GM12891 (cell line): Measurements from ENCODE around the gene CNN3.

Source experiments
- DNase-seq: peaks from one replicate; pipeline ENCODE4 v3.0.0; 2011; ENCODE audit warnings: low spot score; ENCODE audit not compliant: insufficient read length
- FAIRE-seq: peaks from 2 replicates; lab custom pipeline; 2011; peaks lifted over from hg19 to GRCh38; lab: Jason Lieb, UNC
- PAX5 ChIP-seq: IDR thresholded peaks from 2 replicates; pipeline ENCODE4 v1.6.1; 2011; ENCODE audit warnings: low read length, moderate library complexity, mild to moderate bottlenecking; ENCODE audit not compliant: insufficient read depth, severe bottlenecking
- POLR2A ChIP-seq: IDR thresholded peaks from 2 replicates; pipeline ENCODE4 v1.6.1; 2011; ENCODE audit warnings: low read depth, low read length, control low read depth
- POLR2AphosphoS5 ChIP-seq: IDR thresholded peaks from 2 replicates; pipeline ENCODE4 v1.6.1; 2011; ENCODE audit warnings: low read depth, low read length, control low read depth
- POU2F2 ChIP-seq: IDR thresholded peaks from 2 replicates; pipeline ENCODE4 v1.6.1; 2011; ENCODE audit warnings: low read depth, mild to moderate bottlenecking, control low read depth, low read length, moderate library complexity
- SPI1 ChIP-seq: IDR thresholded peaks from 2 replicates; pipeline ENCODE4 v1.6.1; 2011; ENCODE audit warnings: low read depth, low read length, control low read depth
- TAF1 ChIP-seq: IDR thresholded peaks from 2 replicates; pipeline ENCODE4 v1.6.1; 2011; ENCODE audit warnings: low read depth, low read length, control low read depth

The CNN3 gene

DNA sequence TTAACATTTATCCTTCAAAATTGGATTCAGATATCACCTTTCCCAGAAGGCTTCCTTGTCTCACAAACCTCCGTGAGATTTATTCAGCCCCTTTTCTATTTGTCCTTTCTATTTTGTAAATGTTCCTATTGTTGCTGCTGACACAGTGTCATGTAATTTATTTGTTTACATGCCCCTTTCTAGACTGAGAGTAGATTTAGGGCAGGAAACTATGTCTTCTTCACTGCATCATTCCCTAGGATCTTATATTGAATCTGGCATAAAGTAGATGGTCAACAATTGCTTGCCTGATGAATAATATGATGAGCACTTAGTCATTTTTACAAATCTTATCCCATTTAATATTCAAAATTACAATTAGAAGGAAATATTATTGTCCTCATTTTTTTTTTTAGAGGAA, 8.1 kb upstream of the CNN3 start:
- no peak for DNase-seq
- FAIRE-seq = no peak
- TF ChIP-seq POLR2A (no peak), TAF1 (no peak), POLR2AphosphoS5 (no peak), SPI1 (no peak), POU2F2 (no peak), PAX5 (no peak)

DNA sequence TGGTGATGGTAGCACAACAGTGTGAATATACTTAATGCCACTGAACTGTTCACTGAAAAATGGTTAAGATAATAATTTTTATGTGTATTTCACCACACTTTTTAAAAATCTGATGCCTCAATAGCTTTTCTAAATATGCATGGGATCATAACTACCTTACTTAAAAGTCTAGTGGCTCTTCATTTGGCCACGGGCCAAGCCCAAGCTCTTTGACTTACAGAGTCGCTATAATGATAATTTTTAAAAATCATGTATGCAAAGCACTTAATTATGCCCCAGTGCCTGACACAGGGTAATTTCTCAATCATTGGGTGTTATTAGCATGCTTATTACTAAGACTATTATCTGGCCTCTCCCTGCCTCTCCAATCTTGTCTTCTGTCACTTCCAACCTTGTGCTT, 7.6 kb upstream of the CNN3 start:
- no peak for FAIRE-seq
- TF ChIP-seq POU2F2 = no peak
- no peak for TF ChIP-seq POLR2AphosphoS5
- no peak for DNase-seq

DNA sequence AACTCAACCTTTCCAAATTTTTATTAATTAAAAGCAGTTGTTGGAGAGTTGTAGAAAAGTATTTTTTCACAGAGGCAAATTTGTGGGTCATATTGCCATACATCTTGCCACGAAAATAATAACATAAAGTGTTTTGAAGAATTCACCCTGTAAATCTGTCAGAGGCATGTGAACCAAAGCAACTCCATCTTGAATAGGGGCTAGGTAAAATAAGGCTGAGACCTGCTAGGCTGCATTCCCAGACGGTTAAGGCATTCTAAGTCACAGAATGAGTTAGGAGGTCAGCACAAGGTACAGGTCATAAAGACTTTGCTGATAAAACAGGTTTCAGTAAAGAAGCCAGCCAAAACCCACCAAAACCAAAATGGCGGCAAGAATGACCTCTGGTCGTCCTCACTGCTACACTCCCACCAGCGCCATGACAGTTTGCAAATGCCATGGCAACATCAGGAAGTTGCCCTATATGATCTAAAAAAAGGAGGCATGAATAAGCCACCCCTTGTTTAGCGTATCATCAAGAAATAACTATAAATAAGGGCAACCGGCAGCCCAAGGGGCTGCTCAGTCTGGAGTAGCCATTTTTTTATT, 4.4 kb upstream of the CNN3 start:
- FAIRE-seq (no peak), DNase-seq (no peak)
- no peak for TF ChIP-seq POU2F2
- TF ChIP-seq SPI1 = no peak
- TF ChIP-seq TAF1 = no peak
- no peak for TF ChIP-seq PAX5
- no peak for TF ChIP-seq POLR2AphosphoS5

DNA sequence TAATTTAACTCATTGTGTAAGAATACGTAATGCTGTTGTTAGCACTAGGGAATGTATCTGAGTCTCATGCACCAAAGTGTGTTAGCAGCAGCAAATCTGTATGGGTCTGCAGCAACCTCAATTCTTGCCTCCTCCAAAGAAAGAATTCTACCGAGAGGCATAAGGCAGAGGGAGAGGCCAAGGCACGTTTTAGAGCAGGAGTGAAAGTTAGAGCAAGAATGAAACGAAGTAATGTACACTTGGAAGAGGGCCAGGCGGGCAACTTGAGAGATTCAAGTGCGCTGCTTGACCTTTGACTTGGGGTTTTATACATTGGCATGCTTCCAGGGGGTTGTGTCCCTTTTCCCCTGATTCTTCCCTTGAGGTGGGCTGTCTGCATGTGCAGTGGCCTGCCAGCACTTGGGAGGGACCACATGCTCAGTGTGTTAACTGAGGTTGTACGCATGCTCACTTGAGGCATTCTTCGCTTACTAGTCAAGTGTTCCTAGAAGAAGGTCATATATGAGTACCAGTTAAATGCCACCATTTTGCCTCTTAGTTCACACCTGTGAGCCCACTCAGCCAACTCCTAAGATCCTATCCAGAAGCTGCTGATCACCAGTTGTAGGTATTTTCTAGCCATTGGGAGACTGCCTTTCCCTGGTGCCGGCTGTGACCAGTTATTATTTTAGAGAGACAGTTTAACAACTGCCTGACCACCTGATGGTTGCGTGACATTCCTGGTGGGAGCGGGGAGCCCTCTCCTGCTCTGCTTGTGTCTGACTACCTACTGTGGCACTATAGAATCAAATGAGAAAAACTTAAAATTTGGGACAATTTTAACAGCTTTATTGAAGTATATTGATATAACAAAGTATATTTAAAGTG, 2.7 kb upstream of the CNN3 start:
- TF ChIP-seq TAF1 = no peak
- TF ChIP-seq POLR2A = no peak
- TF ChIP-seq PAX5 = no peak
- FAIRE-seq (no peak), DNase-seq (no peak)

DNA sequence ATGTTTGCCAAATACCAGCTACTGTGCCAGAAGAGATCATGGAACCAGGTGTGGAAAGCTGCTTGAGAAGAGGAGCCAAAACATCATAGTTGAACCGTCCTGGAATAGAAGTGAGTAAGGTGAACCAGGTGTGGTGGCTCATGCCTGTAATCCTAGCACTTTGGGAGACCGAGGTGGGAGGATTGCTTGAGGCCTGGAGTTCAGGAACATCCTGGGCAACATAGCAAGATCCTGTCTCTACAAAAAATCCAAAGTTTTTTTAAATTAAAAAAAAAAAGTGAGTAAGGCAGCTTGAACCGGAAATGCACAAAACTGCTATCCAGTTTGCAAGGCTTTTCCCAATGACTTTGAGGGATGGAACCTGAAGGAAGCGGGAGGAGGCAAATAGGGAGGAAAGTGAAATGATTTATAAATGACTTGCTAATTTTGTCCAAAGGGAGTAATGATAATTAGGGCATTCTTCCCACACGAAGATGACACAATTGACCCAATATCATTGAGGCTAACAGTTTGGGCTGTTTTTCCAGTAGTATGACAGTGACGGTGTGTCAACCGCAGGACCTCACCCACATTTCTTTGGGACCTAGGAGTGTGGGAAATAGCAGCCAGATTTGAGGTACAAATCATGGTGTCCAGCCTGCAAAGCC, 1.5 kb upstream of the CNN3 start:
- TF ChIP-seq POU2F2 (no peak), SPI1 (no peak), PAX5 (no peak), POLR2A (no peak)
- FAIRE-seq (no peak), DNase-seq (no peak)

GRCh38 chr1:94927405-94928175, 680 bp upstream of the CNN3 start:
- DNase-seq = no peak
- FAIRE-seq = no peak
- TF ChIP-seq POU2F2 (no peak), TAF1 (no peak), POLR2AphosphoS5 (no peak), SPI1 (no peak), POLR2A (no peak), PAX5 (no peak)

DNA sequence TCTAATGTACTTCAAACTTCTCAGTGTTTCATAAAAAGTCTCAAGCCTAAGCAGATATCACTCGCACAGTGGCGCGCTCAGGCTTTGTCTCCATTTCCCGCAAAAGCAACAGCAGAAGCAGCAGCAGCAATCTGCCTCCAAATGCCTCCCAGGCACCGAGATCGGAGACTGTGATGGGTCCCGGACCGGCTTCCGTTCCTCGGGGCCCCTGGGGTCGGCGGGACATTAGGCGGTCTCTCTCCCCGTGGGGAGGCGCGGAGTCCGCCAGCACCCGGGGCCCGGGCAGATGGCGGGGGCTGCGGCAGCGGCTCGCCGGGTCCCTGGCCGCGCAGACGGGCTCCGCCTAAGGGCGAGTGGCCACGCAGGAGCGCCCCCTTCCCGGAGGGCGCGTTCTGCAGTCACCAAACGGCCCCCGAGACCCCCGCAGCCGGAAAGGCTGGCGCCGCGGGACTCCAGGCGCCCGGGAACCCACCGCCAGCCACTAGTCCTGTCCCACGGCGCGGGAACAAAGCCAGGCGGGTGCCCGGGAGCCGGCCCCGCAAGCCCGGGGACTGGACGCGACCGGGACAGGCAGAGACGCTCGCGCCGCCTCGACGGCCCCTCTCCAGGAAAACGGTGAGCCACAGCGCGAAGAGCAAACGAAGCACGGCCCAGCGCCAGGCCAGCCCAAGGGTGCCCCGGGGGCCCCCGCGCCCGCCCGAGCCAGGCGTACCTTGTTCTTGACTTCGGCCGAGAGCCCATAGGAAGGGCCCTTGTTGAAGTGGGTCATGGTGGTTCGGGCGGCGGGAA, 590 bp downstream of the CNN3 start:
- TF ChIP-seq PAX5 (no peak), POU2F2 (no peak), POLR2A (no peak), POLR2AphosphoS5 (no peak), TAF1 (no peak), SPI1 (no peak)
- DNase-seq (peak; percentile 45), FAIRE-seq (peak; percentile 9)

DNA sequence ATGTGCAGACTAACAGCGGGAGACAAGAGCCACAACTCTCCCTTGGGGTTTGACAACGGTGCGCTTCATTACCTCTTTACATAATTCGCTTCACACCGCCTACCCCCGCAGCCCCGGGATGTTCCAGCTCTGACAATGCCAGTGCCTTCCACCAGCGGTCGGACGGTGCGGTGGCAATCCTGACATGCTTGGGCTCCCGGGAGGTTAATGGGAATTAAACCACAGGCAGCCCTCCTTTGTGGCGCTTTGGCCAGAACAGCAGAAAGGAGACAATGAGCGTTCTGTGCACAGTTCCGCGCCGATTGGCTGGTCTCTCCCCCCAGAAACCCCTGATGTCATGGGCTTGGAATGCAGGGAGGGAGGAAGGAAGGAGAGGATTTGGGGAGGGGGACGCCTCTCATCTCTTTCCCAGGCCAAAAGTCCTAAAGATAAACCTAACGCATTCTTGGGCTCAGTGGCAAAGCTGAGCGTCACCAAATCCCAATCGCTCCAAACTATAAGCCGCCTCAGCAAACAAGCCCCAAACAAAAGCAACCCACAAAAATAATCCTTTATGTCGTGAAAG, 1.3 kb downstream of the CNN3 start:
- FAIRE-seq (peak; percentile 26), DNase-seq (peak; percentile 10)
- no peak for TF ChIP-seq POLR2A
- TF ChIP-seq POLR2AphosphoS5 = no peak
- TF ChIP-seq TAF1 = no peak
- no peak for TF ChIP-seq SPI1
- no peak for TF ChIP-seq POU2F2
- no peak for TF ChIP-seq PAX5

DNA sequence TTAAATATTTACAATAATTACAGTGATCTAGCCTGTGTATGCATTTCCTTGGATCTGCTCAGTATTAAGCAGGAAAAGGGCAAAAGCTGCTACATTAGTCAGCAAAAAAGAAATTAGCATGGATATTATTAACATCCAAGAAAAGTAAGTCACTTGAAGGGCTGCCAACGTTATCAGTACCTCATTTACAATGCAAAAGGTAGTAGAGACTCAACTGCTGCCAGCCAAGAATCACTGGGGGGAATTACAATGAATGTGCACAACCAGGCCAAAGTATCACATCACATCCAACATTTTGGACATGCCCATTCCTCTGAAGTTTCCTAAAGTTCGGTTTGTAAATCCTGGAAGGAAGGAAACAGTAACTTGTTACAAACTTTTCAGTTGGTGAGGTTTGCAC, 1.9 kb downstream of the CNN3 start:
- TF ChIP-seq POLR2A (no peak), POLR2AphosphoS5 (no peak), PAX5 (no peak), TAF1 (no peak), POU2F2 (no peak), SPI1 (no peak)
- no peak for FAIRE-seq
- DNase-seq = no peak
